GM10847 (cell line): ENCODE data around the gene SELENOI.

Source experiments
- POLR2A ChIP-seq: IDR thresholded peaks from 2 replicates; pipeline ENCODE4 v1.6.1; 2011; ENCODE audit not compliant: insufficient read length; ENCODE audit errors: extremely low read depth

Gene SELENOI

GRCh38 chr2:26347286-26347865, 1.4 kb downstream of the SELENOI start:
- no peak for TF ChIP-seq POLR2A

GRCh38 chr2:26349690-26350089, 3.7 kb downstream of the SELENOI start:
- TF ChIP-seq POLR2A: no peak

- no peak for TF ChIP-seq POLR2A
Observed at GRCh38 chr2:26351375-26352090, 5.6 kb downstream of the SELENOI start.

- TF ChIP-seq POLR2A: no peak
Observed at GRCh38 chr2:26352892-26353291, 6.9 kb downstream of the SELENOI start.

- TF ChIP-seq POLR2A: no peak
Observed at GRCh38 chr2:26355038-26355995, 9.4 kb downstream of the SELENOI start.

GRCh38 chr2:26356111-26356510, 10.2 kb downstream of the SELENOI start:
- no peak for TF ChIP-seq POLR2A

GRCh38 chr2:26356771-26357170, 10.8 kb downstream of the SELENOI start:
- TF ChIP-seq POLR2A: no peak

GRCh38 chr2:26359886-26360473, 14.0 kb downstream of the SELENOI start:
- TF ChIP-seq POLR2A: no peak

GRCh38 chr2:26363323-26363722, 17.4 kb downstream of the SELENOI start:
- no peak for TF ChIP-seq POLR2A

- no peak for TF ChIP-seq POLR2A
Observed at GRCh38 chr2:26363958-26364357, 18.0 kb downstream of the SELENOI start.

GRCh38 chr2:26364669-26365068, 18.7 kb downstream of the SELENOI start:
- TF ChIP-seq POLR2A: no peak

- TF ChIP-seq POLR2A: no peak
Observed at GRCh38 chr2:26366957-26367356, 21.0 kb downstream of the SELENOI start.

- TF ChIP-seq POLR2A: no peak
Observed at GRCh38 chr2:26376799-26377198, 30.9 kb downstream of the SELENOI start.

GRCh38 chr2:26380281-26380680, 34.3 kb downstream of the SELENOI start:
- no peak for TF ChIP-seq POLR2A

- TF ChIP-seq POLR2A: no peak
Observed at GRCh38 chr2:26382564-26382963, 36.6 kb downstream of the SELENOI start.
